ENCODE measurements around the gene TPSG1.
"Not testable (repeated sequence)": the region's sequence is repeated elsewhere in the genome, so short reads cannot be mapped to it uniquely, and the experiment has no call there.

Gene TPSG1

GRCh38 chr16:1232049-1232748, 7.1 kb upstream of the TPSG1 start:
- DNase-seq (ENCODE audit: low read depth in 2 of 3, low spot score in 1 of 3), result not testable (repeated sequence)

GRCh38 chr16:1231301-1231700, 6.2 kb upstream of the TPSG1 start:
- DNase-seq (ENCODE audit: low read depth in 2 of 3, low spot score in 1 of 3), result not testable (repeated sequence)

- DNase-seq (ENCODE audit: low read depth in 2 of 3, low spot score in 1 of 3), result not testable (repeated sequence)
Measured at GRCh38 chr16:1230471-1231212, 5.6 kb upstream of the TPSG1 start.

GRCh38 chr16:1230084-1230470, 5.0 kb upstream of the TPSG1 start, which contains the start of gene TPSB2:
Gene TPSB2 (minus strand): TSS chr16:1230184. CDS start chr16:1229951, 233 bp downstream.
- DNase-seq (ENCODE audit: low read depth in 2 of 3, low spot score in 1 of 3), result not testable (repeated sequence)

- not testable (repeated sequence) for DNase-seq (ENCODE audit: low read depth in 2 of 3, low spot score in 1 of 3)
Measured at GRCh38 chr16:1229476-1229875, 4.4 kb upstream of the TPSG1 start.

- DNase-seq (ENCODE audit: low read depth in 2 of 3, low spot score in 1 of 3), result not testable (repeated sequence)
Measured at GRCh38 chr16:1228227-1228626, 3.2 kb upstream of the TPSG1 start.

GRCh38 chr16:1226692-1227091, 1.6 kb upstream of the TPSG1 start:
- not testable (repeated sequence) for DNase-seq (ENCODE audit: low read depth in 2 of 3, low spot score in 1 of 3)

- DNase-seq (ENCODE audit: low read depth in 2 of 3, low spot score in 1 of 3), result not testable (repeated sequence)
Measured at GRCh38 chr16:1225728-1226311, 752 bp upstream of the TPSG1 start.

GRCh38 chr16:1224558-1224957, 510 bp downstream of the TPSG1 start:
- DNase-seq (ENCODE audit: low read depth in 2 of 3, low spot score in 1 of 3), result no peak

GRCh38 chr16:1223355-1224214, 1.5 kb downstream of the TPSG1 start:
- DNase-seq (ENCODE audit: low read depth in 2 of 3, low spot score in 1 of 3), result no peak

GRCh38 chr16:1222553-1223354, 2.3 kb downstream of the TPSG1 start:
- DNase-seq (ENCODE audit: low read depth in 2 of 3, low spot score in 1 of 3), result no peak

- DNase-seq (ENCODE audit: low read depth in 2 of 3, low spot score in 1 of 3), result no peak
Measured at GRCh38 chr16:1221628-1222552, 3.2 kb downstream of the TPSG1 start.

GRCh38 chr16:1220841-1221627, 4.0 kb downstream of the TPSG1 start:
- DNase-seq (ENCODE audit: low read depth in 2 of 3, low spot score in 1 of 3), result no peak

GRCh38 chr16:1220098-1220728, 4.9 kb downstream of the TPSG1 start:
- no peak for DNase-seq (ENCODE audit: low read depth in 2 of 3, low spot score in 1 of 3)

GRCh38 chr16:1218930-1219611, 6.0 kb downstream of the TPSG1 start:
- DNase-seq (ENCODE audit: low read depth in 2 of 3, low spot score in 1 of 3), result no peak

GRCh38 chr16:1218061-1218929, 6.8 kb downstream of the TPSG1 start:
- DNase-seq (ENCODE audit: low read depth in 2 of 3, low spot score in 1 of 3), result no peak
